LNCAP (cell line): ENCODE data around the gene MAP3K21.

Experiments
- TF ChIP-seq, protein P1 (sequence below): fragments of 450-650 bp; IDR thresholded peaks from 2 replicates; pipeline ENCODE4 v1.5.1; 2017; ENCODE audit warnings: mild to moderate bottlenecking

MAP3K21 gene

DNA sequence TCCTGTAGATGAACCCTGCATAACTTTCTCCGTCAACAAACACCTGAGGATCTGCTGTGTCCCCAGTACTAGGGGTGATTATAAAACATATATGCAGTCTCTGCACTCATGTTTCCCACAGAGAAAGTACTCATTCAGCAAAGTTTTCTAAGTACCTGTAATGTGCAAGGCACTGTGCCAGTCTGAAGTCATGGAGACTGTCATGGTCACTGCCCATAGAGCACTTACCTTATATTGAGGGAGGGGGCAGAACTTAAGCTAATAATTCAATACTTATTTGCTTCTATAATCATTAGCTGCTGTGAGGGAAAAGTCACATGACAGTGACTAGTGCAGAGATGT is 41.2 kb downstream of the MAP3K21 start:
- TF ChIP-seq, protein P1, sequence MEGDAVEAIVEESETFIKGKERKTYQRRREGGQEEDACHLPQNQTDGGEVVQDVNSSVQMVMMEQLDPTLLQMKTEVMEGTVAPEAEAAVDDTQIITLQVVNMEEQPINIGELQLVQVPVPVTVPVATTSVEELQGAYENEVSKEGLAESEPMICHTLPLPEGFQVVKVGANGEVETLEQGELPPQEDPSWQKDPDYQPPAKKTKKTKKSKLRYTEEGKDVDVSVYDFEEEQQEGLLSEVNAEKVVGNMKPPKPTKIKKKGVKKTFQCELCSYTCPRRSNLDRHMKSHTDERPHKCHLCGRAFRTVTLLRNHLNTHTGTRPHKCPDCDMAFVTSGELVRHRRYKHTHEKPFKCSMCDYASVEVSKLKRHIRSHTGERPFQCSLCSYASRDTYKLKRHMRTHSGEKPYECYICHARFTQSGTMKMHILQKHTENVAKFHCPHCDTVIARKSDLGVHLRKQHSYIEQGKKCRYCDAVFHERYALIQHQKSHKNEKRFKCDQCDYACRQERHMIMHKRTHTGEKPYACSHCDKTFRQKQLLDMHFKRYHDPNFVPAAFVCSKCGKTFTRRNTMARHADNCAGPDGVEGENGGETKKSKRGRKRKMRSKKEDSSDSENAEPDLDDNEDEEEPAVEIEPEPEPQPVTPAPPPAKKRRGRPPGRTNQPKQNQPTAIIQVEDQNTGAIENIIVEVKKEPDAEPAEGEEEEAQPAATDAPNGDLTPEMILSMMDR: no peak

- TF ChIP-seq, protein P1: no peak
Observed at GRCh38 chr1:233372218-233373120, 44.9 kb downstream of the MAP3K21 start.

GRCh38 chr1:233373226-233373625 is 45.7 kb downstream of the MAP3K21 start:
- TF ChIP-seq, protein P1: no peak

DNA sequence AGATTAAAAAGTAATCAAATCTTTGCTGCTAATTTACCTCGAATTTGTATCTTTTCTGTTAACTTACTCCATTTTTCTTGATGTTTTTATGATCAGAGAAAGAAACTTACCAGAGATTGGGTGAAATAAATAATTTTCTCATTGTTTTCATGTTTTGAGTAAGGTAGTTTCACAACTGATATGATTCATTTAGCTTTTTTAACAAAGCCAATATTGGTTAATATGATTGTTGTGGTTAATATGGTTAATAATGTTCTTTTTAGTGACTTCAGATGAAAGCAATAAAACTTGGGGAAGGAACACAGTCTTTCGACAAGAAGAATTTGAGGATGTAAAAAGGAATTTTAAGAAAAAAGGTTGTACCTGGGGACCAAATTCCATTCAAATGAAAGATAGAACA is 48.1 kb downstream of the MAP3K21 start:
- TF ChIP-seq, protein P1: no peak

DNA sequence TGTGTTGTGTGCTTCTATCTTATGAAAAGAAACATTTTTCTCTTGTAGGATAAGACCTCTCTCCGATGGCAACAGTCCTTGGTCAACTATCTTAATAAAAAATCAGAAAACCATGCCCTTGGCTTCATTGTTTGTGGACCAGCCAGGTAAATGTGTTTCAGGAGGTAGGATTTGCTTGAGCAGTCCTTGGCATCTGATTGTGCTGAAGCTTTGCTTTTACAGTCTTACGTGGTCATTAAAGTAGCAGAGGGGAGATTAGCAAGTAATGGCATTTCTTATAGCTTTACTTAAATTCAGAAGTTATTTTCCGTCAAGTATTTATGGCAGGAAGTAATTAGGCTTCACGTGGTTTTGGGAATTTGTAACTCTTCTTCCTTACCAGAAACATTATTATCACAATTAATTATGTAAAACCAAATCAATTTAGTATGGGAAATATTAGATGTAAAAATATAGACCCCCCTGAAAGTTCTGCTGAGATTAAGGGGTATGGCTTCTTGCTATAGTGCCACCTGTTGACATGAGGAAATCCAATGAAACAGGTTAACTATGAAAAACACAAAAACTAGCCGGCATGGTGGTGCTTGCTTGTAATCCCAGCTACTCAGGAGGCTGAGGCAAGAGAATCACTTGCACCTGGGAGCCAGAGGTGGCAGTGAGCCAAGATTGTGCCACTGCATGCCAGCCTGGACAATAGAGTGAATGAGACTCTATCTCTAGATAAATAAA is 49.0 kb downstream of the MAP3K21 start:
- TF ChIP-seq, protein P1: peak; percentile 20; the same call in 1 of the 2 replicates

DNA sequence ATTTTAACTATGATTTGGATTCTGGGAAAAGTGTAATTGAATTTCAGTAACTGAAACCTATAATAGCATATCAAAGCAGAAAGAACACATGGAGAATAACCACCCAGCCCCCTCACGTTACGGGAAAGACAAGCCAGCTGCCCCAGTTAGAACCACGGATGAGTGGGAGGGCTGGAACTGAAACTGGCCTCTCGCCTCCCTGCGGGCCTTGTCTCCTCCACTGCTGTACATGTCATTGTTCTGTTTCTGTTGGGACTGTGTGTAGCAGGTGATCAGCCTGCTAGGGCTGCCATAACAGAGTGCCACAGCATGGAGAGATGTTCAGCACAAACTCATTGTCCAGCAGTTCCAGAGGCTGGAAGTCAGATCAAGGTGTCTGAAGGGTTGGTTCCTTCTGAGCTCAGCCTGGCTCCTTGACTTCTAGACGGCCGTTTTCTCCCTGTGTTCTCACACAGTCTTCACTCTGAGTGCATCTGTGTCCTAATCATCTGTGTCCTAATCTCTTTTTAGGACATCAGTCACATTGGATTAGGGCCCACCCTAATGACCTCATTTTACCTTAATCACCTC is 52.4 kb downstream of the MAP3K21 start:
- TF ChIP-seq, protein P1: no peak

GRCh38 chr1:233381806-233382205 is 54.3 kb downstream of the MAP3K21 start:
- TF ChIP-seq, protein P1: no peak
